GM10248 (cell line): Measurements from ENCODE around the gene ZNF3.
A peak's percentile ranks its signal among the peaks of the same experiment; 100 is the strongest.

Source experiments
- CTCF ChIA-PET: fragments of 300-600 bp; sonication (Branson Sonifier 250); formaldehyde crosslinking; extraction: SDS; loops from one replicate; lab custom pipeline; 2021; ENCODE audit warnings: antibody characterized with exemption; lab: Yijun Ruan, JAX
- POLR2A ChIA-PET: fragments of 350-650 bp; sonication (Branson Sonifier 250); formaldehyde crosslinking; extraction: SDS; loops from one replicate; lab custom pipeline; 2020; ENCODE audit warnings: antibody characterized with exemption; lab: Yijun Ruan, JAX
- DNase-seq: peaks from one replicate; pipeline ENCODE4 v3.0.0; 2012; ENCODE audit errors: extremely low spot score
- TF ChIP-seq, protein P1 (sequence below): IDR thresholded peaks from 2 replicates; pipeline ENCODE4 v1.5.1; 2012; ENCODE audit warnings: mild to moderate bottlenecking, low read depth; ENCODE audit errors: extremely low read depth, missing control alignments, control extremely low read depth

The ZNF3 gene

DNA sequence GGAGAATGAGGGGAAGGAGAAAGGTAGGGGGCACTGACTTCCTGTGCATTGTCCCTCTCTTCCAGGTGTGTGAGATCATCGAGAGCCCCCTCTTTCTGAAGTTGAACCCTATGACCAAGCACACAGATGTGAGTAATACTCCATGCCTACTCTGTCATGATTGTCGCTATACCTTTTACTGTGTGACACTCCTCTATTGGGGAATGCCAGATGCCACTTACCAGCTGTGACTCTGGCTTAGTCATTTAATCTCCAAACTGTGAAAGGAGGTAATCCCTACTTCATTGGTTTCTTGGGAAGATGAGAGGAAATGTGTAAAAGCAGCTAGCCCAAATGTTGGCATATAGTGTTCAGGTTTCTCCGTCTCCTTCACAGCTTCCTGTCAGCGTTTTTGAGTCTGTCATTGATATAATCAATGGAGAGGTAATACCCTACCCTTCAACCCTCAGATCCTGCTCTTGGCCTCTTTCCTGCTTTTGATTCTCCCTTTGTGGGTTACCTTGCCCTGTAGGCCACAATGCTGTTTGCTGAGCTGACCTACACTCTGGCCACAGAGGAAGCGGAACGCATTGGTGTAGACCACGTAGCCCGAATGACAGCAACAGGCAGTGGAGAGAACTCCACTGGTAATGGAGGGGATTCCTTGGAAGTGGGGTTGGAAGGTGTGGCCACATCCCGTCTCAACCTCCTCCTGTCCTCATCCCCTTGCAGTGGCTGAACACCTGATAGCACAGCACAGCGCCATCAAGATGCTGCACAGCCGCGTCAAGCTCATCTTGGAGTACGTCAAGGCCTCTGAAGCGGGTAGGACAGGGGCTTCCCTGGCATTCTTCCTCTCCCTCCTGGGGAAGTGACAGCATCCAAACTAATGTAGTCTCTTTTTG, 9.2 kb upstream of the ZNF3 start:
- POLR2A ChIA-PET = interaction anchor here (1.3 kb wide), 2 partner anchors 8 to 11 kb away, joined by 3 to 4 read pairs; partner anchors contain the start of gene AP4M1
- CTCF ChIA-PET = interaction anchor here (1.0 kb wide), 1 partner anchor 96 kb away, joined by 3 read pairs; no protein-coding TSS in a partner anchor
- DNase-seq = no peak
- TF ChIP-seq, protein P1, sequence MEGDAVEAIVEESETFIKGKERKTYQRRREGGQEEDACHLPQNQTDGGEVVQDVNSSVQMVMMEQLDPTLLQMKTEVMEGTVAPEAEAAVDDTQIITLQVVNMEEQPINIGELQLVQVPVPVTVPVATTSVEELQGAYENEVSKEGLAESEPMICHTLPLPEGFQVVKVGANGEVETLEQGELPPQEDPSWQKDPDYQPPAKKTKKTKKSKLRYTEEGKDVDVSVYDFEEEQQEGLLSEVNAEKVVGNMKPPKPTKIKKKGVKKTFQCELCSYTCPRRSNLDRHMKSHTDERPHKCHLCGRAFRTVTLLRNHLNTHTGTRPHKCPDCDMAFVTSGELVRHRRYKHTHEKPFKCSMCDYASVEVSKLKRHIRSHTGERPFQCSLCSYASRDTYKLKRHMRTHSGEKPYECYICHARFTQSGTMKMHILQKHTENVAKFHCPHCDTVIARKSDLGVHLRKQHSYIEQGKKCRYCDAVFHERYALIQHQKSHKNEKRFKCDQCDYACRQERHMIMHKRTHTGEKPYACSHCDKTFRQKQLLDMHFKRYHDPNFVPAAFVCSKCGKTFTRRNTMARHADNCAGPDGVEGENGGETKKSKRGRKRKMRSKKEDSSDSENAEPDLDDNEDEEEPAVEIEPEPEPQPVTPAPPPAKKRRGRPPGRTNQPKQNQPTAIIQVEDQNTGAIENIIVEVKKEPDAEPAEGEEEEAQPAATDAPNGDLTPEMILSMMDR = no peak

DNA sequence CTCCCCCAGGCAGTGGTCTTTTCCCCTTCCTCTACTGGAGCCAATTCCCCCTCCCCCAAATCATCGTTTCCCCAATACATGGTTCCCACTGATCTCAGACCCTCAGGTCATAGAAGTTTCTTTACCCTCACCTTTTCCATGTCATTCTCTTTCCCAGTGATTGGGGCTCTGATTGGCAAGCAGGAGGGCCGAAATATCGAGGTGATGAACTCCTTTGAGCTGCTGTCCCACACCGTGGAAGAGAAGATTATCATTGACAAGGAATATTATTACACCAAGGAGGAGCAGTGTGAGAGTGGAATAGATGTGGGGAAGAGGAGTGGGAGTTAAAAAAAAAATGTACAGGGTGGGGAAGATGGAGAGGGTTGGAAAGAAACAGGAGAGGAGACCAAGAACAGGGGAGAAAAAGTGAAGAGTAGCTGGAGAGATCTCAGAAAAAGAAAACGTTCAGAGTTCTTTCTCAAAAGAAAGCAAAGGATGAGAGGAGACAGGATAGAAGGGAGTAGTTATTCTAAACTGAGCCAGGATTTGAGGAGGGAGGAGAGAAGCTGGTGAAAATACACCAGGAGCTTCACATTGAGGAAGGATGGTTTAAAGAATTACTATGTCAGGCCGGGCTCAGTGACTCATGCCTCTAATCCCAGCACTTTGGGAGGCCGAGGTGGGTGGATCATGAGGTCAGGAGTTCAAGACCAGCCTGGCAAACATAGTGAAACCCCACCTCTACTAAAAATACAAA, 8.1 kb upstream of the ZNF3 start:
- POLR2A ChIA-PET = interaction anchor here (1.3 kb wide), 1 partner anchor 12 kb away, joined by 3 read pairs; the partner anchor contains the start of gene AP4M1
- DNase-seq = no peak
- CTCF ChIA-PET = interaction anchor here (0.8 to 1.2 kb wide), 2 partner anchors 110 to 128 kb away, joined by 3 read pairs; no protein-coding TSS in a partner anchor
- TF ChIP-seq, protein P1 = no peak

DNA sequence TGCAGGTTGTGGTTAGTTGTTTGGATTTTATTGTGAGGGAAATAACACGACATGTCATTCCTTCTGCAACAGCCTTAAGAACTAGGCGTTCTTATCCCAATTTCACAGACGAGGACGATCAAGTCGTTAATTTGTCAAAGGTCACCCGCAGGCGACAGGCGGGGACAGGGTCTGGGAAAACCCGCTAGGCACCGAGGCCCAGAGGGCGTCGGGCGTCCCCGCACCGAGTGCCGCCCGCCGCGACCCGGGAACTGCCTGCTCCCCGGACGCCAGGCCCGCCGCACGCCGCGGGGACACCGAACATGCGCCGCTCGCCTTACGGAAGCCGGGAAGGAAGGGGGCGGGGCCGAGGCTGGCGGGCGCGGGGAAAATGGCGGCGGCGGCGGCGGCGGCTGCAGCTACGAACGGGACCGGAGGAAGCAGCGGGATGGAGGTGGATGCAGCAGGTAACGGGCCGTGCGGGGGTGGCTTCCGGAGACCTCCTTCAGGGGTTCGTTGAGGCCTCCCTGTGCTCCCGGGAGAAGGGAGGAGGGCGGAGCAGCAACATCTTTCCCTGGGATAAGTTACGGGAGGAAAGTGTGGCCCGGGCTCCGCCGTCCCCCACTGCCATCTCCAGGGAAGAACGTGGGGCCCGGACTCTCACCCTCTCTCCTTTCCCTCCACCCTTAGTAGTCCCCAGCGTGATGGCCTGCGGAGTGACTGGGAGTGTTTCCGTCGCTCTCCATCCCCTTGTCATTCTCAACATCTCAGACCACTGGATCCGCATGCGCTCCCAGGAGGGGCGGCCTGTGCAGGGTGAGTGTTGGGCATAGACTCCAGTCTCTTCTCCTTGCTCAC, 7.3 kb upstream of the ZNF3 start, which contains the start of gene COPS6:
Gene COPS6, plus strand, starts transcription at position 349 of the 837 bp plus-strand sequence. Its CDS starts 22 bp downstream, at position 371.
- TF ChIP-seq, protein P1 = no peak
- ChIA-PET POLR2A (no interaction called here), CTCF (interaction anchor here (0.8 to 2.2 kb wide), 4 partner anchors 9 to 109 kb away, joined by 3 to 6 read pairs (median 4); partner anchors contain the start of genes AP4M1 and MCM7)
- peak; percentile 89 for DNase-seq

DNA sequence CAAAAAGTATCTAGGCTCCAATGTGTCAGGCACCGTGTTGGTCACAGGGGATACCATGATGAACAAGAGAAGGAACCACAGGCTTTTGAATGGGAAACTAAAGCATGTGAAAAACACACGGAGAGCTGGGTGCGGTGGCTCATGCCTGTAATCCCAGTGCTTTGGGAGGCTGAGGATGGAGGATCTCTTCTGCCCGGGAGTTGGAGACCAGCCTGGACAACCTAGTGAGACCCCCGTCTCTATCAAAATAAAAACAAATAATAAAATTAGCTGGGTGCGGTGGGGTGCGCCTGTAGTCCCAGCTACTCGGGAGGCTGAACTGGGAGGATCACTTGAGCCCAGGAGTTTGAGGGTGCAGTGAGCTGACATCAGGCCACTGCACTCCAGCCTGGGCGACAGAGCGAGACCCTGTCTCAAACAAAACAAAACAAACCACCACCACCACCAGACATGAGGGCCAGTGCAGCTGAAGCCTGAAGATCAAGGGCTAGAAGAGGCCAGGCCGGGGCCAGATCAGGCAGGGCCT, 6.6 kb upstream of the ZNF3 start:
- TF ChIP-seq, protein P1 = no peak
- POLR2A ChIA-PET = no interaction called here
- CTCF ChIA-PET = interaction anchor here (0.8 to 2.2 kb wide), 4 partner anchors 9 to 109 kb away, joined by 3 to 6 read pairs (median 4); partner anchors contain the start of genes AP4M1 and MCM7
- DNase-seq = no peak

DNA sequence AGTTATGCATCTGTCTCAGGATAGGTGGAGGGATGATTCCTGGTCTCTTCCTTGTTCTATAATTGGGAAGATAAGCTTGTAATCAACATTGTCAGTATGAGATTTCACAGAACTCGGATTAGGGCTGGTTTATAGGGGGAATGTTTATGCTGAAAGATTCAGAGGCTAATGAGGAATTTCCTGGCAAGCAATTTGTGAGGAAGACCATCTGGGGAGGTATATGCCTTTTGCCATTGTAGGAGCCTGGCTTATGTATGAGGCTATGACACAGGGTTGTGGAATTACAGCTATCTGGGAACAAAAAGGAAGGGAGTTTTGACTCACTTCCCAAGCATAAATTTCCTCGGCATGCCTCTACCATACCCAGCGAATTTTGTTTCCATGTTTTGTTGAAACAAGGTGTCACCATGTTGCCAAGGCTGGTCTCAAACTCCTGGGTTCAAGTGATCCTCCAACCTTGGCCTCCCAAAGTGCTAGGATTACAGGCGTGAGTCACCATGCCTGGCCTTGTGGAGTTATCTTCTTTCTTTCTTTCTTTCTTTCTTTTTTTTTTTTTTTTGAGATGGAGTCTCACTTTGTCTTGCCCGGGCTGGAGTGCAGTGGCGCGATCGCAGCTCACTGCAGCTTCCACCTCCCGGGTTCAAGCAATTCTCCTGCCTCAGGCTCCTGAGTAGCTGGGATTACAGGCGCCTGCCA, 5.7 kb upstream of the ZNF3 start:
- DNase-seq = no peak
- POLR2A ChIA-PET = no interaction called here
- TF ChIP-seq, protein P1 = no peak
- CTCF ChIA-PET = interaction anchor here (1.3 to 2.2 kb wide), 2 partner anchors 14 to 46 kb away, joined by 4 to 6 read pairs; partner anchors contain the start of genes AP4M1 and MCM7
